ENCODE results near the gene RPUSD1. TPM values are rescaled to one million over a fixed set of nuclear protein-coding genes. Genes with fewer than 3 reads are reported as not detected.

RPUSD1 gene
- total and polyA plus RNA-seq, 2 donors (not counting 3 experiments of a cell fraction or from before 2014, with no cell fraction given): 46.2 to 55.8 TPM

DNA sequence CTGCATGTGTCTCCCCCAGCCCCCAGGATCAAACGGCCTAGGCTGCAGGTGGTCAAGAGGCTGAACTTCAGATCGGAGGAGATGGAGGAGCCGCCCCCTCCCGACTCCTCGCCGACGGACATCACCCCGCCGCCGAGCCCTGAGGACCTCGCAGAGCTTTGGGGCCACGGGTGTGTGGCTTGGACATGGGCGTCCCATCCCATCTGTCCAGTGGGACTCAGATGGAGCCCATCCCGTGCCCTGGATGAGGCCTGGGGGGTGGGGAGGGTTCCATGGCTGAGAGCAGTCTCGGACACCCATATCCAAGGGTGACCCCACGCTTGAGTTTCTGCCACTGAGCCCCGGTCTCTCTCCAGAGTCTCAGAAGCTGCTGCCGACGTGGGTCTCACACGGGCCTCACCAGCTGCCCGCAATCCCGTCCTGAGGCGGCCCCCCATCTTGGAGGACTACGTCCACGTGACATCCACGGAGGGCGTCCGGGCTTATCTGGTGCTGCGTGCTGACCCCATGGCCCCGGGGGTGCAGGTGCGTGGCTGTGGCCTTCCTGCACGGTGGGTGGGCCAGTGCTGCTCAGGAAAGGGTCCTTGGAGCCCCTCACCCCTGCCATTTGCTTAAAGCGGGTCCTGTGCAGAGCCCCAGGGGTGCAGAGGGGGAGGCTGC, 1.1 kb upstream of the RPUSD1 start:
- TF ChIP-seq POLR2AphosphoS5 (IDR thresholded peaks at IDR 0.05; ENCODE audit: insufficient read depth, low read depth, low read length): no peak
- no peak for TF ChIP-seq MYC (IDR thresholded peaks at IDR 0.05; ENCODE audit: low read depth, low read length)
- TF ChIP-seq FOS (IDR thresholded peaks at IDR 0.05; ENCODE audit: borderline replicate concordance, insufficient read depth, low read length): no peak
- no peak for TF ChIP-seq JUN (IDR thresholded peaks at IDR 0.05; ENCODE audit: borderline replicate concordance, insufficient read depth, insufficient read length, low read depth)
- TF ChIP-seq EZH2 (IDR thresholded peaks at IDR 0.05; ENCODE audit: borderline replicate concordance, low read depth, low read length, severe bottlenecking): no peak
- TF ChIP-seq, protein P1, sequence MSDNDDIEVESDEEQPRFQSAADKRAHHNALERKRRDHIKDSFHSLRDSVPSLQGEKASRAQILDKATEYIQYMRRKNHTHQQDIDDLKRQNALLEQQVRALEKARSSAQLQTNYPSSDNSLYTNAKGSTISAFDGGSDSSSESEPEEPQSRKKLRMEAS (IDR thresholded peaks at IDR 0.05; ENCODE audit: insufficient read depth, insufficient read length): no peak
- H3K4me2 ChIP-seq (ENCODE audit: insufficient read depth, low read length): peak overlapping the region; percentile 67
- H4K20me1 ChIP-seq (replicated peaks; ENCODE audit: control insufficient read depth, extremely low read depth, insufficient read depth, low read length): no peaks in the 10 kb centered on the region
- intact Hi-C loops (cut with micrococcal nuclease): loop anchor here (5.0 kb wide), 1 partner anchor 47 kb away; the partner anchor contains the start of gene CIAO3
- no peak for DNase-seq (ENCODE audit: low read depth, low spot score)
- POLR2A ChIA-PET: interaction anchor here (0.5 kb wide), 1 partner anchor 302 kb away, joined by 6 read pairs; no protein-coding TSS in a partner anchor
- no peak overlapping the region for H3K27ac ChIP-seq (ENCODE audit: insufficient read depth, low read depth, low read length)
- peaks cover 2 to 6% of the 10 kb centered on the region in 2 experiments for H3K36me3 ChIP-seq (ENCODE audit: control insufficient read depth in 2 of 2, extremely low read depth in 1 of 2, insufficient read depth in 2 of 2, low read length in 2 of 2)
- H3K79me2 ChIP-seq (ENCODE audit: control insufficient read depth, insufficient read depth, low read length): peaks cover 26% of the 10 kb centered on the region
- H3K9ac ChIP-seq (replicated peaks; ENCODE audit: extremely low read depth, insufficient read depth, low read length): peak overlapping the region; percentile 80
- dilution Hi-C loops (cut with MboI; ENCODE audit: extremely low pct_ligation_motif_present, low sequenced_read_pairs): no loop called here
- no peaks in the 10 kb centered on the region for H3K9me3 ChIP-seq (replicated peaks; ENCODE audit: control insufficient read depth, insufficient read depth, low read length)
- peaks cover 13% of the 10 kb centered on the region for H3K4me1 ChIP-seq (ENCODE audit: control insufficient read depth, extremely low read depth, insufficient read depth, low read length)
- no peak overlapping the region for H2AFZ ChIP-seq (ENCODE audit: low read depth, low read length)
- BruUV-seq (replicated peaks): no TSS peak
- no peaks in the 10 kb centered on the region for H3K9me1 ChIP-seq (replicated peaks; ENCODE audit: control insufficient read depth, extremely low read depth, insufficient read depth, low read length)
- CTCF ChIA-PET: interaction anchor here (1.0 kb wide), 1 partner anchor 49 kb away, joined by 7 read pairs; the partner anchor contains the start of gene CIAO3
- no peak for FAIRE-seq
- H3K27me3 ChIP-seq (ENCODE audit: control insufficient read depth in 2 of 2, insufficient read depth in 2 of 2, low read length in 2 of 2): no peaks in the 10 kb centered on the region
- H3K4me3 ChIP-seq (replicated peaks in 1 of 3; ENCODE audit: insufficient read depth in 1 of 3, low read depth in 1 of 3, low read length in 3 of 3): peak overlapping the region; percentile 65 to 82 (median 76)
